GM18519 (cell line): Measurements from ENCODE around the gene EAPP.
"Not testable (repeated sequence)": the region's sequence is repeated elsewhere in the genome, so short reads cannot be mapped to it uniquely, and the experiment has no call there.

Source experiments
- ATAC-seq: cut with Tn5 transposase; IDR thresholded peaks from one replicate; pipeline ENCODE4 v1.9.1; 2021; ENCODE audit warnings: mild to moderate bottlenecking, moderate library complexity; ENCODE audit not compliant: unreplicated experiment, low FRiP score

Gene EAPP

DNA sequence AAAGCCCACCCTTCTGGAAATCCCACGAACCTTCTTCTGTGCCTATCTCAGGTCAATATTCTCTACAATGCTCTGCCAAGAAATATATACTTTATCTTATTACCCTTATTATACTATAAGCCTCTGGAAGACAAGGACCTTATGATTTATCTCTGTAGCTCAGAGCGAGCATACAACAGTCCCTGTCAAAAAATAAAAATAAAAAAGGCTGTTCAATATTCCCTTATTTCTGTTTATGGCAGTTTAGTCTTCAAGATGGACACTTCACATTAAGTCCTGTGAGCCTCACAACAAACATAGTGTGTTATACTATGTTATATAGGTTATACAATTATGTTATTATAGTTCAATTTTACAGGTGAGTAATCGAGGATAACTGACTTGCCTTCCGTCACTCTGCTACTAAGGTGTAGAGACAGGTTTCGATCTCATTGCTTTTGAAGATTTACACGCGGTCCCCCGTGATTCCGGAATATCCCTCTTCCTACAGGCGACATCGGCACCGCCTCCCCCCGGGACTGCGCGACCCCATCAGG is 562 bp downstream of the EAPP start:
- peak; percentile 9 for ATAC-seq

DNA sequence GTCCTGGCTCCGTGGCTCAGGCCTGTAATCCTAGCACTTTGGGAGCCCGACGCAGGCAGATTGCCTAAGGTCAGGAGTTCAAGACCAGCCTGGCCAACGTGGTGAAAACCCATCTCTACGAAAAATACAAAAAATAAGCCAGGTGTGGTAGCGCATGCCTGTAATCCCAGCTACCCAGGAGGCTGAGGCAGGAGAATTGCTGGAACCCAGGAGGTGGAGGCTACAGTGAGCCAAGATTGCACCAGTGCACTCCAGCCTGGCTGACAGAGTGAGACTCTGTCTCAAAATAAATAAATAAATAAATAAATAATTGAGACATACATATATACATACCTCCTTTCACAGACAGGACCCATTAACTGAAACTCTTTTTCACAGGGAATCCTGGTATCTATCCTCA is 1.4 kb downstream of the EAPP start:
- ATAC-seq = not testable (repeated sequence)

DNA sequence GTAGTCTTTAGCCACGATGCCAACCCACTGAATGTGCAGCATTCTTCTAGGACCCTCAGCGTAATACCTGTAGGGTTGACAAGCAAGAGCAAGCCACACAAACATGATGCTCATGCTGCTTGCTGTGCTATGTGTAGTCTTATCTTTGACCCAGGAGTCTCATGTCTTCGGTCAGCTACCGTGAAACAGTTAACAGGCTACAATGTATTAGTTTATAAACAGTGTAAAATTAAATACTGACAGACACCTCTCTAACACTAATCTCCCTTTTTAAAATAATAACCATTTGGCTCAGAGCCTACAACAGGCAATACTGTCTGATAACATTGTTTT is 1.9 kb downstream of the EAPP start:
- no peak for ATAC-seq

DNA sequence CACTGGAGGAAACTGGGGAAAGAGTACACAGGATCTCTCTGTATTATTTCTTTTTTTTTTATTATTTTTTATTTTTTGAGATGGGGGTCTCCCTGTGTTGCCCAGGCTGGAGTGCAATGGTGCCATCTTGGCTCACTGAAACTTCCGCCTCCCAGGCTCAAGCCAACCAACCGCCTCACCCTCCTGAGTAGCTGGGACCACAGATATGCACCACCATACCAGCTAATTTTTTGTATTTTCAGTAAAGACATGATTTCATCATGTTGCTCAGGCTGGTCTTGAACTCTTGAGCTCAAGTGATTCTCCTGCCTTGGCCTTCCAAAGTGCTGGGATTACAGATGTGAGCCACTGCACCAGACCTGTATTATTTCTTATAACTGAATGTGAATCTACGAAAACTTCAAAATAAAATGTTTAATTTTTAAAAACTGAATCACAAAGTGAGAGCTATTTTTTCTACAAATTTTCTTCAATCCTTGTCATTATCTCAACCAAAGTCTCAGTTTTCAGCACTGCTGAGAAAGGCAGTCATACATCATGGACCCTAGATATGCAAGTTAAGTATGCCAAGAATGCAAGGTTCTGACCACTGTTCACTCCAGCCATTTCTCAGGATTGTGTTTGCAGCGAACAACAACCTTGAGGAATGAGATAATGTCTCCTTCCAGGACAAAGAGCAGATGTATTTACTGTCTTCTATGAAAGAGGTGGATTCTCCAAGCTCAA is 2.4 kb downstream of the EAPP start:
- ATAC-seq = no peak

DNA sequence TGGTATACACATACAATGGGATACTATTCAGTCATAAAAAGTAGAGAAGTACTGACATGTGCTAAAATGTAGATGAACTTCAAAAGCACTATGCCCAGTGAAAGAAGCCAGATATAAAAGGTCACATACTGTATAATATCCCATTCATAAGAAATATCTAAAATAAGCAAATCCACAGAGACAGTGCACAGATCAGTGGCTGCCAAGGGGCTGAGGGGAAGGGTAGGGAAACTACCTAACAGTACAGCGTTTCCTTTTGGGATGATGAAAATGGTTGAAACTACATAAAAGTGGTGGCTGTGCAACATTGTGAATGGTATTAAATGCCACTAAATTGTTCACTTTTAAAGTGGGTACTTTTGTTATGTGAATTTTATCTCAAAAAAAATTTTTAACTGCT is 11.9 kb downstream of the EAPP start:
- no peak for ATAC-seq

DNA sequence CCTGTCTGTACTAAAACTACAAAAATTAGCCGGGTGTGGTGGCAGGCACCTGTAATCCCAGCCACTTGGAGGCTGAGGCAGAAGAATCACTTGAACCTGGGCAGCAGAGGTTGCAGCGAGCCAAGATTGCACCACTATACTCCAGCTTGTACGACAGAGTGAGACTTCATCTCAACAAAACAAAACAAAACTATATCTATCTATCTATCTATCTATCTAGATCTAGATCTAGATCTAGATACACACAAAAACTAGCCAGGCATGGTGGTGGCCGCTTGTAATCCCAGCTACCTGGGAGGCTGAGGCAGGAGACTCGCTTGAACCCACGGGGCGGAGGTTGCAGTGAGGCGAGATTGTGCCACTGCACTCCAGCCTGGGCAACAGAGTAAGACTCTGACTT is 15.3 kb downstream of the EAPP start:
- ATAC-seq = not testable (repeated sequence)

DNA sequence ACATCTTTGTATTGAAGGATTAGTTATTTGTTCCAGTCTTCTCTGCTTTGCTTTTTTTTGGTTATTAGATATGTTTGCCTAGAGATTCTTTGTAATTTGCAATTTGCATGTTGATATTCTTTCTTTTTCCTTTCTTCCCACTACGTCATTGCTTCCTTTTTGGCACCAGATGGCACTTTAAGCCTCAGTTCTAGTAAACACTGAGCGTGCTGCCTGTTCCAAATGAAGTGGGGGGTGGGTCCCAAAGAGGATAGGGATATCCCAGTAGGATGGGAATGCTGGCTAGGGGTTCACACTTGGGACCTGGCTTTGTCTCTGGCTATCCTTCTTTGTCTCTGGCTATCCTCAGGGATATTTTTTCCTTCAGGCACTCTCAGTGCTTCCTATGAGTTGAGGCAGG is 17.0 kb downstream of the EAPP start:
- ATAC-seq = no peak

DNA sequence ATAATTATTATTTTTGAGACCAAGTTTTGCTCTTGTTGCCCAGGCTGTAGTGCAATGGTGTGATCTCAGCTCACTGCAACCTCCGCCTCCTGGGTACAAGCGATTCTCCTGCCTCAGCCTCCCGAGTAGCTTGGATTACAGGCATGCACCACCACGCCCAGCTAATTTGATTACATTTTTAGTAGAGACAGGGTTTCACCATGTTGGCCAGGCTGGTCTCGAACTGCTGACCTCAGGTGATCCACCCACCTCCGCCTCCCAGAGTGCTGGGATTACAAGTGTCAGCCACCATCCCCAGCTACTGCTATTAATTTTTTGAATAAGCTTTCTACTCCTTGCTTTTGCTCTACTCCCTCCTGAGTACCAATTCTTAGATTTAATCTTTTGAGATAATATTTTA is 18.4 kb downstream of the EAPP start:
- not testable (repeated sequence) for ATAC-seq

DNA sequence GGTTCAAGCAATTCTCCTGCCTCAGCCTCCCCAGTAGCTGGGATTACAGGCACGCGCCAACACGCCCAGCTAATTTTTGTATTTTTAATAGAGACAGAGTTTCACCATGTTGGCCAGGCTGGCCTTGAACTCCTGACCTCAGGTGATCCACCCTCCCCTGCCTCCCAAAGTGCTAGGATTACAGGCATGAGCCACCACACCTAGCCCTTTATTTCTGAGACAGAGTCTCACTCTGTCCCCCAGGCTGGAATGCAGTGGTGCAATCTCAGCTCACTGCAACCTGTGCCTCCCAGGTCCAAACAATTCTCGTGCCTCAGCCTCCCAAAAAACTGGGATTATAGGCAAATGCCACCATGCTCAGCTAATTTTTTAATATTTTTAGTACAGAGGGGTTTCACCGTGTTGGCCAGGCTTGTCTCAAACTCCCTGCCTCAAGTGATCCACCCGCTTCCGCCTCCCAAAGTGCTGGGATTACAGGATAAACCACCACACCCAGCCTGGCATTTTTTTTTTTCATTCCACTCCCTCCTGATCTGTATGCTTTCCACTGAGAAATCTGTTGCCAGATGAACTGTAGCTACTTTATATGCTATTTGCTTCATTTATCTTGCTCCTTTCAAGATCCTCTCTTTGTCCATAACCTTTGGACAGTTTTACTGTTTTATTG is 19.1 kb downstream of the EAPP start:
- ATAC-seq = not testable (repeated sequence)

DNA sequence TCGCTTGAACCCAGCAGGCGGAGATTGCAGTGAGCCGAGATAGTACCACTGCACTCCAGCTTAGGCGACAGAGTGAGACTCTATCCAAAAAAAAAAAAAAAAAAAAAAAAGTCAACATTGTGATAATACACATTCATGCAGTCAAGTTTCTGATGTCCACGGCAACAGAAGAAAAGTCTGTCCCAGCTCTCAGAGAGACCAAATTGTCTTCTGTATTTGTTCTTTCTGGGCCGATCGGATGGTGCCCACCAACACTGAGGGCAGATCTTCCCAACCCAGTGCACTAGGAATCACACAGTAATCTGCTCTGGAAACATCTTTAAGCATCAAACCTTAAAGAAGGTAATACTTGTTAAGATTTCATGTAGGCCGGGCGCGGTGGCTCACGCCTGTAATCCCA is 31.6 kb downstream of the EAPP start:
- ATAC-seq = no peak

DNA sequence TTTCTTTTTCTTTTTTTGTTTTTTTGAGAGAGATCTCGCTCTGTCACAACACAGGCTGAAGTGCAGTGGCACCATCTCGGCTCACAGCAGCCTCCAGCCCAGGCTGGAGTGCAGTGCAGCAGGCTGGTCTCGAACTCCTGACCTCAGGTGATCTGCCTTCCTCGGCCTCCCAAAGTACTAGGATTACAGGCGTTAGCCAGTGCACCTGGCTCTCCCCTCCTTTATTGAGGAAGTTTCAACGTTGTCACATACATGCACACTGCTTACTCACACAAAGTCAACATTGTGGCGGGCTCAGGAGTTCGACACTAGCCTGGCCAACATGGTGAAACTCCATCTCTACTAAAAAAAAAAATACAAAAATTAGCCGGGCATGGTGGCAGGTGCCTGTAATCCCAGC is 32.0 kb downstream of the EAPP start:
- no peak for ATAC-seq

DNA sequence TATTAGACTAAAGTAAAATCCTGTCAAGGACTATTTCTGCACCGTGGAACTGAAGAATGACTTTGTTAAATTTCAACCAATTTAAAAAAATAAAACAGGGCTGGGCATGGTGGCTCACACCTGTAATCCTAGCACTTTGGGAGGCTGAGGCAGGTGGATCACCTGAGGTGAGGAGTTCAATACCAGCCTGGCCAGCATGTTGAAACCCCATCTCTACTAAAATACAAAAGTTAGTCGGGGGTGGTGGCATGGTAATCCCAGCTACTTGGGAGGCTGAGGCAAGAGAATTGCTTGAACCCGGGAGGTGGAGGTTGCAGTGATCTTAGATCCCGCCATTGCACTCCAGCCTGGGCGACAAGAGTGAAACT is 34.4 kb downstream of the EAPP start:
- not testable (repeated sequence) for ATAC-seq

DNA sequence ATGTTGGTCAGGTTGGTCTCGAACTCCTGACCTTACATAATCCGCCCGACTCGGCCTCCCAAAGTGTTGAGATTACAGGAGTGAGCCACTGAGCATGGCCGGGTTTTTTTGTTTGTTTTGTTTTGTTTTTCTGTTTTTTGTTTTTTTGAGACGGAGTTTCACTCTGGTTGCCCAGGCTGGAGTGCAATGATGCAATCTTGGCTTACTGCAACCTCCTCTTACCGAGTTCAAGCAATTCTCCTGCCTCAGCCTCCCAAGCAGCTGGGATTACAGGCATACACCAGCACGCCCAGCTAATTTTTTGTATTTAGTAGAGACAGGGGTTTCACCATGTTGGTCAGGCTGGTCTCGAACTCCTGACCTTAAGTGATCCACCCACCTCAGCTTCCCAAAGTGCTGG is 35.5 kb downstream of the EAPP start:
- not testable (repeated sequence) for ATAC-seq

DNA sequence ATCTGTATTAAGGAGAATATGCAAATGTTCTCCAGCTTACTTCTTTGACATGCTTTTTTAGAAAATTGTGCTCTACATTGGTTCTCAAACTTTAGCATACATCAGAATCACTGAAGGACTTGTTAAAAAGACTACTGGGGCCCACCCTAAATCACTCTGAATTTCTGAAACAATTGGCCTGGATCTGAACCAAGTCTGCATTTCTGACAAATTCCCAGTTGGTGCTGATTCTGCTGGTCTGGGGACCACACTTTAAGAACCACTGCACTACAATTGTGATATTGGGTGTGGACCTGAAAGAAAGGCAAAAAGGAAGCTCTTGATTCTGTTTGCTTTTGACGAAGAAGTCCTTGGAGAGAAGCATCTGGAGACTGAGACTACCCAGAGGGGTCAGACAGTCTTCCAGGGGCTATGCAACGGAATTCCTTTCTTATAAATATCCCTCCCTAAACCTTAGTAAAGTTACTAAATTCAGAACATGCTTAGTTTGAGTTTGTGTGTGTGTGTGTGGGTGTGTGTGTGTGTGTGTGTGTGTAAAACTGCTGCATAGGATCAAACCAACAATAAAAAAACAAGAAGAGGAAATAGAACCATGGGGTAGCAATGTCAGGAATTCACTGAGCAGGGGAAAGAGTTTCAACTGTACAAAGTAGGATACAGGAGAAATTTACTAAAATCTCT is 36.8 kb downstream of the EAPP start:
- ATAC-seq = no peak

DNA sequence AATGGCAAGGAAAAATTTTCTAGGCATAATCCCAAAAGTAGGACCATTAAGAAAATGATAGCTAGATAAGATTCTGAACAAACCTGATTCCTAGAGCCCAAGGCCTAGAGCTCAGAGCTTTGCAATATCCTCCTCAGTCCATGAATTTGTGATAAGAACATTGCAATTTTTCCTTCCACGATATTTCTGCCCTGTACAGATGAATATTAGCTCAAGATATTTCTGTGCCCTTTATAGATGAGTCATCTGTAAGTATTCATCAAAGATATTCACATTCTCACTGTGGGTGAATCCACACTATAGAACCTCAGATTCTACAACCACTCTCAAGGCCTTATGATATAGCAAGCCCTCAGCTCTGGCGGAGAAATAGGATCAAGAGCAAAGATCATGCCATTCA is 37.5 kb downstream of the EAPP start:
- no peak for ATAC-seq

DNA sequence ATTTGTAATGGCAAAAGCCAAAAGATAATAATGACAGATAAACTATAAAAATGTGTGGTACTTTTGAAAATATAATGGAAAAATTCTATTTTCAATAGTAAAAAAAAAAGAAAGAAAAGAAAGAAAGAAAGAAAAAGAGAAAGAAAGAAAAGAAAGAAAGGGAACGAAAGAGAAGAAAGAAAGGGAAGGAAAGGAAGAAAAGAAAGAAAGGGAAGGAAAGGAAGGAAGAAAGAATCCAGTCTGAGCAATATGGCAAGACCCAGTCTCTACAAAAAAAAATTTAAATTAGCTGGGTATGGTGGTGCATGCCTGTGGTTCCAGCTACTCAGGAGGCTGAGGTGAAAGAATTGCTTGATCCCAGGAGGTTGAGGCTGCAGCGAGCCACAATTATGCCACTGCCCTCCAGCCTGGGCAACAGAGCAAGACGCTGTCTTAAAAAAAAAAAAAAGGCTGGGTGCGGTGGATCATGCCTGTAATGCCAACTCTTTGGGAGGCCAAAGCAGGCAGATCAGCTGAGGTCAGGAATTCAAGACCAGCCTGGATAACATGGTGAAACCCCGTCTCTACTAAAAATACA is 38.4 kb downstream of the EAPP start:
- no peak for ATAC-seq

DNA sequence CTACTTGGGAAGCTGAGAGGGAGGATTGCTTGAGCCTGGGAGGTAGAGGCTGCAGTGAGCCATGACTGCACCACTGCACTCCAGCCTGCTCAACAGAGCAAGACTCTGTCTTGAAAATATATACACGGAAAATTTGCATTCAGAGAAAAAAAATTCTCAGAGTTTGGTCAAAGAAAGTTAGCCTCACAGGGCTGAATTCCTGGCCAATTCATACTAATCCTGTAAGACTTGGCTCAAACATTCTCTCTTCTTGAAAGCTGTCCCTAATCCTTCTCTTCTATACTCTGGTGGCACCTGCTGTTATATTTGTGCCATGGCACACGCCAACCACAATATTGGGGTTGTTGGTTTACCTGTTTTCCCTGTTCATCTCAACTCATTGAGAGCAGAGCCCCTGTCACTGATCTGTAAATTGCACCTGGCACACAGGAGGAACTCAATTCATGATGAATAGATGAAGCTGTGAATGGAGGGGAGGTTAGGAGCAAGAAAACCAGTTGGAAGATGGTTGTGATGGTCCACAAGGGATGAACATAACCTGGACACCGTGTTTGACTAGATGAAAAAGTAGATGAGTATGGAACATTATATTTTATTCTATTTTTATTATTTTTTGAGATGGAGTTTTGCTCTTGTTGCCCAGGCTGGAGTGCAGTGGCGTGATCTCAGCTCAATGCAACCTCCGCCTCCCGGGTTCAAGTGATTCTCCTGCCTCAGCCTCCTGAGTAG is 40.7 kb downstream of the EAPP start:
- ATAC-seq = no peak

DNA sequence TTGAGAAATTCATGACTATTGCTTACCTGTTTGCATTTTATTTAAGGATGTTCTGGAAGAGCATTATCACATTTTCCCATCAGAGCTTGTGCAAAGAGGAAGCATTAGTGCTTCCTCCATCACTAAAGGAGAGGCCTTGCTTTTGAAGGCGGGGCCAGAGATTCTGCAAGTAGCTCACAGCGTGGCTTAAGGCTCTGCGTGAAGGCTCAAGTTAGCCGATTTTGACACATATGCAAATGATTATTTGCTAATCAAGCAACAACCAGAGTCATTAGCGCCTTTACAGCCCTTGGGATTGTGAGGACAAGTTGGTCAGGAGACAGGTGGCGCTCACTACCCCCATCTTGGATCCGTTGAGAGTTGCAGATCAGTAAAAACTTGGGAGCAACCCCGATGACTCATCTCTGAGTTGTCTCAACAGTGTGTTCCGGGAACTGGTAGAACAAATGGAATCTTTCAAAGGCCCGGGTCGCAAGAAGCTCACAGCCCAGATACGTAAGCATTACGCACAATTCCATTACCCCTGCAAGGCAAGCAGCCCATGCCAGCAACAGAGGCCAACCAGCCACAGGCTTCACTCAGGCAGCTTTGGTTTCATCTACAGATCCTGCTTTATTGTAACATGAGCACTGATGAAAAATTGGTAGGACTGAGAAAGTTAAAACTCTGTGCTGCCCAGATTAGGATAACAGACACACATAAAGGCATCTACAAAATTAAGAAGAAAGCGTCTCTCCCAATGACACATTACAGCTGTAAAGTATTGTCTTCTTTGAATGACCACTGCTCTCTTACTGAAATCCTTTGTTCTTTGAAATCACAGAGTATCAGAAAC is 42.6 kb downstream of the EAPP start:
- no peak for ATAC-seq

DNA sequence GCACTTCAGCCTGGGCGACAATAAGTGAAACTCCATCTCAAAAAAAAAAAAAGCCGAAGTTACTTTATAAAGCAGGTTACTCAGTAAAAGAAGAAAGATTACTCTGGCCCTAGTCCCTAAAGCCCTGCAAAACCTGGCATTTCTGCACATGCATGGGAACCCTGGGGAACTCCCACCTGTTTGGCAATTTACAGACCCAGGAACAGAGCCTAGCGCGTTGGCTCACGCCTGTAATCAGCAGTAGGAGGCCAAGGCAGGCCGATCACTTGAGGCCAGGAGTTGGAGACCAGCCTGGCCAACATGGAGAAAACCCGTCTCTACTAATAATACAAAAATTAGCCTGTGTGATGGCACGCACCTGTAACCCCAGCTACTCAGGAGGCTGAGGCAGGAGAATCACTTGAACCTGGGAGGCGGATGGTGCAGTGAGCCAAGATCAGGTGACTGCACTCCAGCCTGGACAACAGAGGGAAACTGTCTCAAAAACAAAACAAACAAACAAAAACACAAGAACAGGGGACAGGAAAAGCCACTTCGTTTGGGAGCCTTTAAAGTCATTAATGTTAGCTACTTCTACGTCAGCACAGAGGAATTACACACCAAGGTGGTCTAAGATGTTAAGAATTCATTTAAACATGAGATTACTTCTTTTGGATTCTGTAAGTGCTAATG is 43.4 kb downstream of the EAPP start:
- no peak for ATAC-seq
